Astrocyte of the cerebellum (primary cell): ENCODE data around the gene LY6G6F.

Source experiments
- DNase-seq: peaks from one replicate; pipeline ENCODE4 v3.0.0-alpha.2; 2011; ENCODE audit warnings: low read depth
- H3K4me3 ChIP-seq: 2 replicates; pipeline ENCODE4 v1.5.1; 2011; ENCODE audit warnings: mild to moderate bottlenecking, low read depth, low read length, moderate library complexity
- CTCF ChIP-seq: IDR thresholded peaks from 2 replicates; pipeline ENCODE4 v1.5.1; 2012; ENCODE audit warnings: low read length, low read depth, moderate library complexity, mild to moderate bottlenecking; ENCODE audit errors: missing control alignments
- in situ Hi-C: cut with HindIII; loops from 2 replicates; pipeline ENCODE4 v1.10.0; 2017; ENCODE audit warnings: low sequenced_read_pairs

Gene LY6G6F

DNA sequence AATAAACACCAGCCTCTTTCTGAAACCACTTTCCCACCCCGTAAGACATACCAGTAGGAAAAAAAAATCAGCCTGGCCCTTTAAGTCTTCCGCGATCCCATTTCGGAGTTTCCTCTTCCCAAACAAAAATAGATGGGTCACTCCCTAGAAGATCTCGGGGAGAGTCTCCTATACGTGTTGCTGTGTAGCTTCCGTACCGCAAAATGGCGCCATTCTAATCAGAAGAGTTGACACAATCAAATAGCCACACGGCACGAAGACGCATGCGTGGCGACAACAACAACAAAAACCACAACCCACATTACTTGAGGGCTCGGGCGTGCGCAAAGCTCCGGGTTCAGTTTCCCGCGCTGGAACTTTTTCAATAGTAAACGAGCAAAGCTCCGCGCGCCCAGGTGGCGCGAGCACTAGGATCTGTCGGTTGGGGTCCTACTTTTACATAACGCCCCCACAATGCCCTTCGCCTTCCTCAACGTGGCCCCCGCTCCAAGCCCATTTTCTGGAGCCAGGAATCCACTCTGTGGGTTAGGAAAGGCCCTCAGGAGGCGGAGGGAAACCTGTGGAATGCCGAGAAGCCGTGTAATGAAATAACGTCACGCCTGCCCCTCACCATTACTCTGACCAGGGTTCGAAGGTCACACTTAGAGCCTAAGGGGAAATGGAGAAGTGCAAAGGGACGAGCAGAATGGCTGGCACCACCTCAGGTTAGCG is 41.7 kb upstream of the LY6G6F start, which contains the start of gene GPANK1:
GPANK1 (minus strand) TSS at position 208 of the 711 bp plus-strand sequence. CDS start 519 bp downstream, outside the sequence.
- peak; percentile 86 for DNase-seq
- in situ Hi-C loops, result no loop called here
- TF ChIP-seq CTCF, result no peak
- H3K4me3 ChIP-seq, result peak within 1 kb of the TSS; percentile 95

DNA sequence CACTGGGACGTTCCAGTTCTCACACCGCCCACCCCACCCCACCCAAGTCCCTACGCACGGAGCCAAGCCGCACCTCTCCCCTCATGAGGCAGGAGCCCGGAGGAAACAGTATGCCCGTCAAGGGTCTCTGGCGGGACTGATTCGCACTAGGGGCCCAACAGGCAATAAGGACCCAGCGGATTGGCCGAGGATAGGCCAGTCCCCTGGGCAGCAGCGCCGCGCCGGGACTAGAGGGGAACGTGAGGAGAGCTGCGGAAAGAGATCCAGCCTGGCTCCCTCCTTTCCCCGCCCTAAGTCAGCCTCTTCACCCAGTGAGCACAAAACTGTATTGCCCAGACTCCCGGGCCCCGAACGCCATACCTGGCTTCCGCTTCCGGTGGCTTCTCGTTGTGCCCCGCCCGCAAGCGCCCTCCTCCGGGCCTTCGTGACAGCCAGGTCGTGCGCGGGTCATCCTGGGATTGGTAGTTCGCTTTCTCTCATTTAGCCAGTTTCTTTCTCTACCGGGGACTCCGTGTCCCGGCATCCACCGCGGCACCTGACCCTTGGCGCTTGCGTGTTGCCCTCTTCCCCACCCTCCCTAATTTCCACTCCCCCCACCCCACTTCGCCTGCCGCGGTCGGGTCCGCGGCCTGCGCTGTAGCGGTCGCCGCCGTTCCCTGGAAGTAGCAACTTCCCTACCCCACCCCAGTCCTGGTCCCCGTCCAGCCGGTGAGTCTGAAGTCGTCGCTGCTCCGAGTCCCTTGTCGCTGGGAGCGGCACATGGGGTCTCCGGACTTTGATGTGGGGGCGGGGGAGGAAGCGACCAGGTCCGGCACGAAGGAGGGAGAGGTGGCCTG is 40.9 kb upstream of the LY6G6F start, which contains the start of gene CSNK2B:
CSNK2B (plus strand) TSS at position 580 of the 836 bp plus-strand sequence. CDS start 752 bp downstream, outside the sequence.
- peak within 1 kb of the TSS; percentile 95 for H3K4me3 ChIP-seq
- in situ Hi-C loops, result no loop called here
- no peak for TF ChIP-seq CTCF
- peak; percentile 91 for DNase-seq

GRCh38 chr6:31666337-31666965 is 40.2 kb upstream of the LY6G6F start:
- DNase-seq, result no peak
- in situ Hi-C loops, result no loop called here
- no peak for TF ChIP-seq CTCF
- H3K4me3 ChIP-seq, result peak overlapping the region; percentile 95

DNA sequence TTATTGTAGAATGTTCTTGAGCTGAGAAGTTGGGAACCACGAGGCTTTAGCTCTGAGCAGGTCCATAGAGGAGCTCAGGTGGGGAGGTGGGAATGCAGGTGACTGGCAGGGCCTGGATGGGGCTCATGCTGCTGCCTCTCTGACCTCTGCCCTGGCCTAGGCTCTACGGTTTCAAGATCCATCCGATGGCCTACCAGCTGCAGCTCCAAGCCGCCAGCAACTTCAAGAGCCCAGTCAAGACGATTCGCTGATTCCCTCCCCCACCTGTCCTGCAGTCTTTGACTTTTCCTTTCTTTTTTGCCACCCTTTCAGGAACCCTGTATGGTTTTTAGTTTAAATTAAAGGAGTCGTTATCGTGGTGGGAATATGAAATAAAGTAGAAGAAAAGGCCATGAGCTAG is 37.0 kb upstream of the LY6G6F start, which contains the start of gene LY6G5B:
LY6G5B (plus strand) TSS at position 301 of the 400 bp plus-strand sequence. CDS start 975 bp downstream, outside the sequence.
- H3K4me3 ChIP-seq, result no peak within 1 kb of the TSS
- TF ChIP-seq CTCF, result no peak
- in situ Hi-C loops, result no loop called here
- no peak for DNase-seq

DNA sequence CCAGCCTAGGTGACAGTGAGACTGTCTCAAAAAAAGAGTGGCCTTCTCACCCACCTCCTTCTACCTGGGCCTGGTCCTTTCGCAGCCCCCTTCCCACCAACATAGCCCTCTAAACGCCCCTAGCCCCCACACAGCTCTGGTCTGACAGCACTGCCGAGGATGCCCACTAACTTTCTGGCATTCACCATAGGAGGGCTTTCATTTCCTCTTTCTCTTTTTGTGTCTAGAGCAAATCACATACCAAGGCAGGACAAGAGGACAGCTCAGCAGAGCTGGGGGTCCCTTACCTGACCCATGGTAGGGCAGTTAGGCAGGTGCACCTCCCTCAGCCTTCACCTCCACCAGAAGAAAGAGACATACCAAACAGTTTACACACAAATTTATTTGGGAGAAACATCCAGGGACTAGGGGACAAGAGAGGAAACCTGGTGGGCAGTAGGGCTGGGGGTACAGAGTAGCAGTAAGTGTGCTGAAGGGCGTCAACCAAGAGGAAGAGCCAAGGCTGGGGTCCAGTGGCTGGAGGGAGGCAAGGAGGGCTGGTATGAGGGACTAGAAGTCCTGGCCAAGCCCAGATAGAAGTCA is 30.3 kb upstream of the LY6G6F start:
- DNase-seq, result no peak
- H3K4me3 ChIP-seq, result no peak overlapping the region
- TF ChIP-seq CTCF, result no peak
- in situ Hi-C loops, result no loop called here

DNA sequence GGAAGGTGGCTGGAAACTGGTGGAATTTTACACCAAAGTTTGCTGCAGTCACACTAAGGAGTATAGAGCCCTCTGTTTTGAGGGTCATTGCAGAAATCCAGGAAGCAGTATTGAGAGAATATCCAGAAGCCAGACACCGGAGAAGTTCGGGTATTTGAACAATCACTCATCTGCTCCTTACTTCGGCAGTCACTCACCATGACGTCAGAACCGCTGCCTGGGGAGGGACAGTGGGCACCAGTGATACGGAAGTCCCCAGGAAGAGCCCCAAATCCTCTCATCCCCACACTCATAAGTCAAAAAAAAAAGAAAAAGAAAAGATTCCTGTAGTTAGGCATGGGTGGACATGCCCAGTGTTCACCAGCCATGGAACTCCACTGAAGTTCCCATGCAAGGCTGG is 29.8 kb upstream of the LY6G6F start:
- H3K4me3 ChIP-seq, result no peak overlapping the region
- DNase-seq, result no peak
- in situ Hi-C loops, result no loop called here
- TF ChIP-seq CTCF, result no peak
